HUES48 (cell line): Measurements from ENCODE around the gene PKLR.
A peak's percentile ranks its signal among the peaks of the same experiment; 100 is the strongest.

Experiments used
- H3K27ac ChIP-seq: one replicate; pipeline ENCODE4 v1.7.0; 2013; ENCODE audit warnings: low read depth, low read length, inconsistent platforms
- H3K27me3 ChIP-seq: 2 replicates; pipeline ENCODE4 v1.6.1; 2013; ENCODE audit warnings: mild to moderate bottlenecking, low read length; ENCODE audit not compliant: control insufficient read depth, insufficient read depth
- H3K36me3 ChIP-seq: 2 replicates; pipeline ENCODE4 v1.6.1; 2013; ENCODE audit warnings: low read length; ENCODE audit not compliant: control insufficient read depth, insufficient read depth
- H3K4me1 ChIP-seq: 2 replicates; pipeline ENCODE4 v1.6.1; 2013; ENCODE audit warnings: mild to moderate bottlenecking, low read length; ENCODE audit not compliant: control insufficient read depth, insufficient read depth
- H3K4me3 ChIP-seq: 2 replicates; pipeline ENCODE4 v1.5.1; 2013; ENCODE audit warnings: mild to moderate bottlenecking, low read depth, low read length
- H3K9ac ChIP-seq: 2 replicates; pipeline ENCODE4 v1.6.1; 2013; ENCODE audit warnings: mild to moderate bottlenecking, low read depth, low read length, moderate library complexity
- H3K9me3 ChIP-seq: 2 replicates; pipeline ENCODE4 v1.6.1; 2013; ENCODE audit warnings: low read length; ENCODE audit not compliant: control insufficient read depth, insufficient read depth

PKLR gene

GRCh38 chr1:155242805-155243358, 58.4 kb downstream of the PKLR start:
- Histone ChIP-seq H3K4me3 (no peak overlapping the region; the same call in 1 of the 2 replicates), H3K27ac (no peak overlapping the region)

GRCh38 chr1:155241841-155242264, 59.4 kb downstream of the PKLR start:
- Histone ChIP-seq H3K27ac (no peak overlapping the region), H3K27me3 (peaks cover 16% of the 10 kb centered on the region), H3K4me1 (peaks cover 3% of the 10 kb centered on the region; the same call in 1 of the 2 replicates), H3K9me3 (no peaks in the 10 kb centered on the region), H3K9ac (no peak overlapping the region), H3K36me3 (no peaks in the 10 kb centered on the region), H3K4me3 (no peak overlapping the region)

More at GRCh38 chr1:155242805-155243358, 58.4 kb downstream of the PKLR start:
- H3K9me3 ChIP-seq: no peaks in the 10 kb centered on the region
- no peak overlapping the region for H3K9ac ChIP-seq
- H3K4me1 ChIP-seq: peaks cover 3% of the 10 kb centered on the region; the same call in 1 of the 2 replicates
- H3K36me3 ChIP-seq: peaks cover 9% of the 10 kb centered on the region; the same call in 1 of the 2 replicates
- H3K27me3 ChIP-seq: peaks cover 16% of the 10 kb centered on the region

GRCh38 chr1:155241069-155241679, 60.1 kb downstream of the PKLR start:
- Histone ChIP-seq H3K4me1 (peaks cover 3% of the 10 kb centered on the region; the same call in 1 of the 2 replicates), H3K9me3 (no peaks in the 10 kb centered on the region), H3K9ac (no peak overlapping the region), H3K4me3 (peak overlapping the region; percentile 58), H3K27ac (peak overlapping the region; percentile 4), H3K27me3 (peaks cover 10% of the 10 kb centered on the region), H3K36me3 (no peaks in the 10 kb centered on the region)
